H1 (cell line): ENCODE measurements around the gene PSMC3. TPM values are rescaled to one million over a fixed set of nuclear protein-coding genes. Genes with fewer than 3 reads are reported as not detected.

ENCODE experiments used
- CHD7 ChIP-seq: fragments of 300-600 bp; sonication (generic); IDR thresholded peaks from 2 replicates; pipeline ENCODE4 v1.7.1; 2012; ENCODE audit warnings: low read length, moderate library complexity, mild to moderate bottlenecking, inconsistent platforms; ENCODE audit not compliant: insufficient replicate concordance
- GABPA ChIP-seq: IDR thresholded peaks from 2 replicates; pipeline ENCODE4 v1.6.1; 2011; ENCODE audit warnings: mild to moderate bottlenecking, low read length, moderate library complexity, borderline replicate concordance; ENCODE audit not compliant: insufficient read depth
- NANOG ChIP-seq: IDR thresholded peaks from 2 replicates; pipeline ENCODE4 v1.6.1; 2011; ENCODE audit warnings: low read length, low read depth, mild to moderate bottlenecking, inconsistent platforms; ENCODE audit not compliant: insufficient read depth, poor library complexity, severe bottlenecking
- SIN3A ChIP-seq, 2 experiments: IDR thresholded peaks in 1 of 2; conservative IDR thresholded peaks in 1 of 2; 2 replicates each; pipeline ENCODE4 v1.6.1; 2011 to 2012; ENCODE audit warnings: low read length in 2 of 2, improper control_type of control experiment in 1 of 2, low read depth in 1 of 2, mild to moderate bottlenecking in 1 of 2
- polyA plus RNA-seq, 7 experiments: library from polyadenylated mRNA; depleted of rRNA in 3 of 7; stranded (reverse) in 5 of 7; unstranded in 2 of 7; fragments of >200 nt in 5 of 7; fragments of 200-250 nt in 2 of 7; gene quantifications; 1 replicate in 5 of 7; 2 replicates in 1 of 7; 4 replicates in 1 of 7; pipeline versions ENCODE4 v1.2.1 to v1.2.3, GENCODE V29; 2011 to 2013; ENCODE audit warnings: missing spikeins in 2 of 7, mixed read lengths in 2 of 7
- total RNA-seq: library from RNA; stranded (reverse); fragmentation: NEBNext Ultra II Directional; extraction: Animal tissue kit (Norgen Biotek cat#: 25700); gene quantifications from 2 replicates; pipeline ENCODE4 v1.2.1, GENCODE V29; 2021

Gene PSMC3
- total and polyA plus RNA-seq, 2 of the 8 experiments (the other 6 are each of a cell fraction or from before 2014, with no cell fraction given) = 105 to 160 TPM

GRCh38 chr11:47437218-47437745 lies 11.0 kb upstream of the PSMC3 start (continued):
- TF ChIP-seq CHD7 (no peak), NANOG (no peak), GABPA (no peak), SIN3A (conservative IDR thresholded peaks at IDR 0.05 in 1 of 2, IDR thresholded peaks at IDR 0.05 in 1 of 2; ENCODE audit: low read depth in 1 of 2, low read length in 2 of 2) (no peak)
